OCI-LY3 (cell line): Measurements from ENCODE around the gene ZCCHC24.

Experiments used
- H2AFZ ChIP-seq: fragments of 200-600, 300-600 bp; shearing (Covaris generic); 2 replicates; pipeline ENCODE4 v1.6.0; 2014; ENCODE audit warnings: antibody characterized with exemption, low read depth, low read length
- H3K27ac ChIP-seq: fragments of 200-600, 300-600 bp; sonication (generic); 2 replicates; pipeline ENCODE4 v1.5.1; 2014; ENCODE audit warnings: mild to moderate bottlenecking, low read length, moderate library complexity, mixed read lengths
- H3K27me3 ChIP-seq: fragments of 200-600, 300-600 bp; sonication (generic); 2 replicates; pipeline ENCODE4 v1.6.1; 2014; ENCODE audit warnings: low read depth, low read length, mixed read lengths
- H3K36me3 ChIP-seq: fragments of 200-600, 300-600 bp; sonication (generic); replicated peaks from 2 replicates; pipeline ENCODE3; 2014; ENCODE audit warnings: low read depth, low read length, mixed read lengths
- H3K4me1 ChIP-seq: fragments of 300-600, 200-600 bp; sonication (generic); 2 replicates; pipeline ENCODE4 v1.6.1; 2014; ENCODE audit warnings: low read length, mixed read lengths
- H3K4me2 ChIP-seq: fragments of 200-600, 300-600 bp; sonication (generic); 2 replicates; pipeline ENCODE4 v1.6.1; 2014; ENCODE audit warnings: low read length, mixed read lengths
- H3K4me3 ChIP-seq: fragments of 300-600, 200-600 bp; sonication (generic); 2 replicates; pipeline ENCODE4 v1.5.1; 2014; ENCODE audit warnings: antibody characterized with exemption, mild to moderate bottlenecking, low read length, moderate library complexity
- H3K79me2 ChIP-seq: fragments of 300-600, 200-600 bp; shearing (Covaris generic); 2 replicates; pipeline ENCODE4 v1.6.1; 2014; ENCODE audit warnings: mild to moderate bottlenecking, low read length, mixed read lengths
- H3K9ac ChIP-seq: fragments of 300-600, 200-600 bp; shearing (Covaris generic); 2 replicates; pipeline ENCODE4 v1.6.0; 2014; ENCODE audit warnings: mild to moderate bottlenecking, low read length, moderate library complexity
- H3K9me3 ChIP-seq: fragments of 200-600, 300-600 bp; shearing (Covaris generic); 2 replicates; pipeline ENCODE4 v1.6.1; 2014; ENCODE audit warnings: low read length, mixed read lengths; ENCODE audit not compliant: insufficient read depth
- H4K20me1 ChIP-seq: fragments of 200-600, 300-600 bp; sonication (generic); 2 replicates; pipeline ENCODE4 v1.6.1; 2016; ENCODE audit warnings: low read length, mixed read lengths; ENCODE audit not compliant: insufficient read depth
- EZH2phosphoT487 ChIP-seq: fragments of 200-600 bp; shearing (Covaris generic); IDR thresholded peaks from 2 replicates; pipeline ENCODE4 v1.6.1; 2018; ENCODE audit warnings: antibody characterized with exemption, mixed run types, low read depth
- TF ChIP-seq, protein P1 (sequence below): fragments of 200-600, 300-600 bp; sonication (generic); IDR thresholded peaks from 2 replicates; pipeline ENCODE4 v1.5.1; 2014; ENCODE audit warnings: antibody characterized with exemption, low read length, low read depth

ZCCHC24 gene

GRCh38 chr10:79349766-79350406 is 95.5 kb downstream of the ZCCHC24 start:
- peaks cover 50% of the 10 kb centered on the region for H3K36me3 ChIP-seq
- H2AFZ ChIP-seq: no peak overlapping the region
- H3K27ac ChIP-seq: no peak overlapping the region
- no peak overlapping the region for H3K4me3 ChIP-seq
- peaks cover 51% of the 10 kb centered on the region for H3K79me2 ChIP-seq
- no peaks in the 10 kb centered on the region for H3K9me3 ChIP-seq
- no peak overlapping the region for H3K9ac ChIP-seq
- H3K27me3 ChIP-seq: no peaks in the 10 kb centered on the region
- H3K4me1 ChIP-seq: peaks cover 36% of the 10 kb centered on the region
- TF ChIP-seq EZH2phosphoT487: no peak
- TF ChIP-seq, protein P1, sequence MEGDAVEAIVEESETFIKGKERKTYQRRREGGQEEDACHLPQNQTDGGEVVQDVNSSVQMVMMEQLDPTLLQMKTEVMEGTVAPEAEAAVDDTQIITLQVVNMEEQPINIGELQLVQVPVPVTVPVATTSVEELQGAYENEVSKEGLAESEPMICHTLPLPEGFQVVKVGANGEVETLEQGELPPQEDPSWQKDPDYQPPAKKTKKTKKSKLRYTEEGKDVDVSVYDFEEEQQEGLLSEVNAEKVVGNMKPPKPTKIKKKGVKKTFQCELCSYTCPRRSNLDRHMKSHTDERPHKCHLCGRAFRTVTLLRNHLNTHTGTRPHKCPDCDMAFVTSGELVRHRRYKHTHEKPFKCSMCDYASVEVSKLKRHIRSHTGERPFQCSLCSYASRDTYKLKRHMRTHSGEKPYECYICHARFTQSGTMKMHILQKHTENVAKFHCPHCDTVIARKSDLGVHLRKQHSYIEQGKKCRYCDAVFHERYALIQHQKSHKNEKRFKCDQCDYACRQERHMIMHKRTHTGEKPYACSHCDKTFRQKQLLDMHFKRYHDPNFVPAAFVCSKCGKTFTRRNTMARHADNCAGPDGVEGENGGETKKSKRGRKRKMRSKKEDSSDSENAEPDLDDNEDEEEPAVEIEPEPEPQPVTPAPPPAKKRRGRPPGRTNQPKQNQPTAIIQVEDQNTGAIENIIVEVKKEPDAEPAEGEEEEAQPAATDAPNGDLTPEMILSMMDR: no peak
- no peak overlapping the region for H3K4me2 ChIP-seq
- peaks cover 62% of the 10 kb centered on the region for H4K20me1 ChIP-seq

DNA sequence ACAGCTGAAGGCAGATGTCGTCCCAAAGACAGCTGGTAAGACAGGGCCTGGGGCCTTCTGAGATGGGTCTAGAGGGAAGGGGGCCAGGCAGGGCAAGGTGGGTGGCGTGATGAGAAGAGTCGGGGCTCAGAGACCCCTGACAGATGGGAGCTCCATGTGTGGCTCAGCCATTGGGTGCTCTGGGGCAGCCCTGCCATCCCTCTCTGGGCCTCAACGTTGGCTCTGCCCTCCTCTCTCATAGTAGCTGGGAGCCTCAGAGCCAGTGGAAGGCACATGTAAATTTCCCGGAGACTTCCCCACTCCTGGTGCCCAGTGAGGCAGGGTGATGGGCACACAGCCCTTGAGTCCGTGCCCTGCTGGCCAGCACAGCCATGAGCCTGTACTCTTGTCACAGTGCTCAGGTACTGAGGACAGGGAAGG is 96.3 kb downstream of the ZCCHC24 start:
- H3K27me3 ChIP-seq: no peaks in the 10 kb centered on the region
- H3K9ac ChIP-seq: peak overlapping the region; percentile 99; the same call in 1 of the 2 replicates
- peaks cover 43% of the 10 kb centered on the region for H3K36me3 ChIP-seq
- peak overlapping the region; percentile 90 for H3K4me2 ChIP-seq
- peaks cover 29% of the 10 kb centered on the region for H3K4me1 ChIP-seq
- no peaks in the 10 kb centered on the region for H3K9me3 ChIP-seq
- H2AFZ ChIP-seq: no peak overlapping the region
- no peak for TF ChIP-seq EZH2phosphoT487
- TF ChIP-seq, protein P1: no peak
- H3K4me3 ChIP-seq: peak overlapping the region; percentile 99
- peaks cover 45% of the 10 kb centered on the region for H3K79me2 ChIP-seq
- peaks cover 54% of the 10 kb centered on the region for H4K20me1 ChIP-seq
- no peak overlapping the region for H3K27ac ChIP-seq

DNA sequence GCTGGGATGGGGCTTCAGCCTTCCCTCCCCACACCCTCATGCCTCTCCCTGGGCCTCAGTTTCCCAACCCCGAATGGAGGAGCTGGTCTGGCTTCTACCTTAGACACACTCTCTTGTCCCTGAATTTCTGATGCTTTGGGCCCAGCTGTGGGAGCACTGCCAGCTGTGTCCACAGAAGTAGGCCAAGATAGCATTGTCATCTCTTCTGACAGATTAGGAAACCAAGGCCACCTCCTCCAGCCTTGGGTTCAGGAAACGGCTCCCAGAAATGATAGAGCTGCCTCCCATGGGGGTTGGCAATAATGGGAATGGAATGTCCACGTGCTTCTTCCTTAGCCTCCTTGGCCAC is 96.8 kb downstream of the ZCCHC24 start:
- H3K27ac ChIP-seq: peak overlapping the region; percentile 80
- TF ChIP-seq, protein P1: no peak
- TF ChIP-seq EZH2phosphoT487: no peak
- no peaks in the 10 kb centered on the region for H3K9me3 ChIP-seq
- H3K4me1 ChIP-seq: peaks cover 25% of the 10 kb centered on the region
- H3K4me3 ChIP-seq: peak overlapping the region; percentile 99
- H3K9ac ChIP-seq: peak overlapping the region; percentile 99
- H2AFZ ChIP-seq: no peak overlapping the region
- peaks cover 50% of the 10 kb centered on the region for H4K20me1 ChIP-seq
- H3K27me3 ChIP-seq: no peaks in the 10 kb centered on the region
- H3K4me2 ChIP-seq: peak overlapping the region; percentile 90
- peaks cover 38% of the 10 kb centered on the region for H3K36me3 ChIP-seq
- H3K79me2 ChIP-seq: peaks cover 41% of the 10 kb centered on the region

DNA sequence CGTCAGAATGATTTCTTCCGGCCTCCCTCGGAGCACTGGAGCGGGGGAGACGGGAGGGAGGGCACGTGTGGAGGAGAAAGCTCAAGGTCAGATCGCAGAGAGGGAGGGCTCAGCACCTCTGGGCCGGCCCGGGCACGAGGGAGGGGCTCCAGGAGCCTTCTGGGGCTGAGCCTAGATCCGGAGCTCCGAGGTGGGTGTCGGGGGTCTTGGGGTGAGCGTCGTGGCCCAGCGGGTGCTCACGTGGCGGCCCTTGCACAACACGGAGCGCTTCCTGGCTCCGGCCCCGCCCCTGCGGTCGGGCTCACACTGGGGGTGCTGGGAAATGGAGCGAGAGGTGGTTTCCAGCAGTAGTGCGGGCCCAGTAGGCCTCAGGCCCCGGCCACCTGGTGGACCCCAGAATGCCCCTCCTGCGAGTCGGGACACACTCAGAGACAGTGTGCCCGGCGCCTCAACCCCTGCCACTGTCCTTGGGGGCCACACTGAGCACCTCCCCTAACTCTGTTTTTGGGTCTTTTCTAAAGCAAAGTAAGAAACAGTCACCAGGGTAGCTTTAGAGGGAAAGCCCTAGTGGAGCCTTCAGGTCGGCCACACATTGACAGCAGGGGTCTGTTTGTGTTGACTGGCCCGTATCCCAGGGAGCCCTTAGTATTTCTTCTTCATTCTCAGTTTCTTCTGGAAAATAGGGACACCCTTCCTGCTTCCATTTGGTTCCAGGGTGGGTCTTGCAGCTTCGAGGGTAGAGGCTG is 97.4 kb downstream of the ZCCHC24 start:
- Histone ChIP-seq H3K4me3 (peak overlapping the region; percentile 99), H4K20me1 (peaks cover 44% of the 10 kb centered on the region), H3K4me1 (peaks cover 19% of the 10 kb centered on the region), H2AFZ (no peak overlapping the region), H3K79me2 (peaks cover 36% of the 10 kb centered on the region), H3K36me3 (peaks cover 33% of the 10 kb centered on the region), H3K27me3 (no peaks in the 10 kb centered on the region), H3K9ac (peak overlapping the region; percentile 99), H3K27ac (peak overlapping the region; percentile 80), H3K9me3 (no peaks in the 10 kb centered on the region), H3K4me2 (peak overlapping the region; percentile 90)
- TF ChIP-seq EZH2phosphoT487: no peak
- TF ChIP-seq, protein P1: no peak
